GM18508 (cell line): Measurements from ENCODE around the gene ATP11A.
"Not testable (repeated sequence)": the region's sequence is repeated elsewhere in the genome, so short reads cannot be mapped to it uniquely, and the experiment has no call there.

ENCODE experiments used
- ATAC-seq: cut with Tn5 transposase; IDR thresholded peaks from one replicate; pipeline ENCODE4 v1.9.1; 2021; ENCODE audit warnings: moderate number of reproducible peaks; ENCODE audit not compliant: insufficient read depth, unreplicated experiment

Gene ATP11A

DNA sequence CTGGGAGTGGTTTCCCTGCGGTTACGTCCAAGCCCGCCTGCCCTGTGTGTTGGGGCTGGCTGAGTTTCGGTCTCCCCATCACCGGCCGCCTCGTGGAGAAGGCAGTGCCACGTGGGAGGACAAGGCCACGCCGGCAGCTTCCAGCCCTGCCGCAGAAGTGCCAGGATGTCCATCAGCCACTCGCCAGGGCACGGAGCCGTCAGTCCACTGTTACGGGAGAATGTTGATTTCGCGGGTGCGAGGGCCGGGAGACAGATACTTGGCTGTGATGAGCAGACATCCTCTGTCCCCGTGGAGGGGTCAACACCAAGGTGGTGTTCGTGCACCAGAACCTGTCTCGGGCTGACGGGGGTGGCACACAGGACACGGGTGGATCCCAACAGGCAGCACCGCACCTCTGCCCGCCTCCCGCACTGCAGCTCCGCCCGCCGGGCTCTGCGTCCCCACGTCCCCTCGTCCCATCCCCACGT is 192.8 kb downstream of the ATP11A start:
- ATAC-seq, result no peak

DNA sequence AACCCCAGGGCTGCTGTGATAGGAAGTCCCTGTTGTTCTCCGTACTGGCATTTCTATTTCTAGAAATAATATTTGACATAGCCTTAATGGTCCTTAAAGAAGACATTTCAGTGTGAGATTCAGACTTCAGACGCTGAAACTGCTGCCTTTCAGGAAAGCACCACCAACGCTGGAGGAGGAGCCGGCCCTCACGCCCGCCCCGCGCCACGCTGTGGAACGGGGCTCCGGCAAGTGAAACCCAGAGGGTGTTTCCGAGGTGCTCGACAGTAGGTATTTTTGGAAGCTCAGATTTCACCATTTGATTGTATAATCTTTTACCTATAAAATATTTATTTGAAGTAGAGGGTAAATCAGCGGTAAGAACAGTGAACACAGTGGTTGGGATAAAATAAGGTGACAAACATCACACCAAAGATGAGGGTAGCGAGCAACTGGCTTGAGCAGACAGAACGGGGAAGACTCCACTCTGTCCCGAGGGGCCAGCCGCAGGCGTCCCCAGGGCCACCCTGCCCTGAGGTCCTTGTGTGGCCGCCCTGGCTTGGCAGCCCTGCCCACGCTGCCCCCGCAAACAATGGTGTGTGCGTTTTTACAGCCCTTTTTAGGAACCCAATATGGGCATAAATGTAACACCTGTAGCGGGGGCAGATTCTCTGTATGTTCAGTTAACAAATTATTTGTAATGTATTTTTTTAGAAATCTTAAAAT is 193.6 kb downstream of the ATP11A start:
- no peak for ATAC-seq

DNA sequence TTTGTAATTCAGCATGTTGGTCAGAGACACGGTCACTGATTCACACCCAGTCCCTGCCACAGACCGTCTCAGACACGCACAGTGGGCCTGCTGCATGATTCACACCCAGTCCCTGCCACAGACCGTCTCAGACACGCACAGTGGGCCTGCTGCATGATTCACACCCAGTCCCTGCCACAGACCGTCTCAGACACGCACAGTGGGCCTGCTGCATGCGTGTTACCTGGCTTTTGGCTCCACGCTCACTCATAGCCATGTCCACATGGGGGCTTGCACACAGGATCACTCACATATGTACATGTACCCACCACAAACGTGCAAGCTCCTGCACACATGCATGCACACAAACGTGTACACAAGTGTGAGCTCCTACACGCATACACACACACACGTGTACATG is 194.9 kb downstream of the ATP11A start:
- ATAC-seq, result not testable (repeated sequence)

DNA sequence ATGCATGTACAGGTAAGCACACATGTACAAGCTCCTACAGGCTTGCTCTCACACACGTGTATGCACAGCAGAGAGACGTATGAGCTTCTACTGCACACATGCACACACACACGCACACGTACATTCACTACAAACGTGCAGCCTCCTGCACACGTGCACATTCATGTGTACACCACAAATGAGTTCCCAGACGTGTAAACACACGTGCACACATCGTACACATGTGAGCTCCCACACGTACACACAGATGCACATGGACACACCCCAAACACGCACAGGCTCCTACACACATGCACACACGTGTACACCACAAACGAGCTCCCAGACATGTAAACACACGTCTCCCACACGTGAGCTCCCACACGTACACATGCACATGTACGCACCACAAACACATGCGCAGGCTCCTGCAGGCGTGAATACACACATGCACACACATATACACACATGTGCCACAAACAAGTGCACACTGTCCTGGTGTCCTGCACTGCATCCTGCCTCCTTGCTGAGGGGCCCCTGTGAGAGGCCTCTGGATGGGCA is 195.5 kb downstream of the ATP11A start:
- ATAC-seq, result no peak

DNA sequence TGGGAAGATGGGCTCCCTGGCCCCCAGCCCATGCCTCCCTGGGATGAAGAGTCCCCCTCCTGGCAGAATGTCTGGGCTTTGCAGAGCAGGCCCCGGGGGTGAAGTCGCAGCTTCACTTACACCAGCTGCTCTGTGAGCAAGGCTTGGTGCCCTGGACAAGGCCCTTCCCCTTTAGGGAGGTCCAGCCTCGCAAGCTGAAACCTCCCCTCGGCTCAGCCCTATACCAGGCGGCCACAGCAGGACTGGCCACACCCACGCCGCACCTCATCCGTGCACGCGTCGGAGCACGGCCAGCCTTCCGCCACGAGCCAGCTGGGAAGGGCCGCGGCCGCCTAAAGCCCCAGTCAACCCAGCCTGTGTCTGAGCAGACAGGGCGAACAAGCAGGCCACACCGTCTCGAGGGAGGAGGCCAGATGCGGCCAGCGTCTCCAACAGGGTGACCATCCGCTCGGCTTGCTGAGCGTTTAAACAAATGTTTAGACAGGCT is 196.0 kb downstream of the ATP11A start:
- no peak for ATAC-seq

DNA sequence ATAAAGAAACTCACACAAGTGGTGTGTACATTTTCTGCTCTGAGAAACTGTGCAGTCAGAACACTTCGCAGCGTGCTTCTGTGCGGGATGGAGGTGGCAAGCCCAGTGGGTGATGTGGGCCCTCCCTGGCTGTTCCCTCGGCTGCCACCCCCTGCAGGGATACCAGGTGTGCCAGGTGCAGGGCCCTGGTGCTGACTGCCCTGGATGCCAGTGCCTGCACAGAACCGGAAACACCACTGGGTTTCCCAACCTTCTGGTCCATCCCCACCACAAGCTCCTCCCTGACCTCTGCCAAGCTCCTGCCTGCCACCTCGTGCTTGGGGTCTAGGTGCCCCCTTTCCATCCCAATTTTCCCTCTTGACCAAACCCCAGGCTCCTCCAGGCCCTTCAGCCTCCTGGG is 197.3 kb downstream of the ATP11A start:
- no peak for ATAC-seq

DNA sequence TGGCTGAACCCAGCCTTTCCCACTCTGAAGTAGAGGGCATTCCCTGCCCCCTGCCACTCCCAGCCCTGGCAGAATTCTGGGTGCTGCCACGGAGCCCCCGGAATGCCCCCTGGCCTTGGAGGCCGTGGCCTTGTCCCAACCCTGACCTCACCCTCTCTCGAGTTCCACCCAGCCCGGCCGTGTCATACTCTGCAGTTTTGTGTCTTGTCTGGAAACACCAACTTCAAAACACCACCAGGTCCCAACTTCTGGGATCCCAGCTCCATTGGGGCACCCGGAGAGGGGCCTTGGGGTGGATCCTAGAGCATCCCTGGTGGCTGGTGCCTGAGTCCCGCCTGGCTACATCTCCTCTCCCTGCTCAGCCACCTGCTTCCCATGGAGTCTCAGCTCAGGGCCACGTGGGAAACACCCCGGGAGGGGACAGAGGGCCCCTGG is 197.7 kb downstream of the ATP11A start:
- no peak for ATAC-seq

DNA sequence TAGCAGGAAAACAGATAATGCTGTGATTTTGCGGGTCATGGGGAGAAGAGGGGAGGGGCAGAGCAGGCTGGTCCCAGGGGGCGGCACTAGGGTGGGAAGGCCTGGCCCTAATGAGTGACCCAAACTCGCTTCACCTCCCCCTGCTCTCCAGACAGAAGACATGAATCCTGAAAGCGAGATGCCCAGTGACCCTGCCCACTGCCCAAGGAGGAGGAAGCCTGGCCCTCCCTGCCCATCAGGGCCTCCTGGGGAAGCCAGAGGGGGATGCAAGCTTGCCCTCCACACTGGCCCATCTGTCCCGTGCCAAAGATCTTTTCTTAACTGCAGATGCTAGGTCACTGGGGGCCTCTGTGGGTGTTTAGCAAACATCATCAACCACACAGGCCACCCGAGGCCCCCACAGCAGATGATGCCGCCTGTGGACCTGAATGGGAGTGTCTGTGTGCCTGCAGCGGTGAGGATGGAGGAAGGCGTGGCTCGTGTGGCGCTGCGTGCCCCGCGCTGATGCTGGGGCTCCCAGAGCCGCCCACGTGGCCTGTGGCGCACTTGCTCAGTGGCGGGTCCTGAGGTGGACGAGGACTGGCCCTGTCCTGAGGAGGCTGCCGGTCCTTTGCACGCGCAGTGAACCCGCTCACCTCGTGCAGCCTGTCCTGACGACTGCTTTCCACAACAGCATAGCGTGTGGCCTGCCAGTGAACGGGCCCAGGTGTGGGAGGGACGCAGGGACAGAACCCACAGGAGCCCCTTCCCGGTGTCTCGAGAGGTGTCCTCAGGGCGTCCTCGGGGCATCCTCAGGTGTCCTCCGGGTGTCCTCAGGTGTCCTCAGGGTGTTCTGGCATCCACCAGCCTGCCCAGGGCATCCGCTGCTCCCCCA is 198.6 kb downstream of the ATP11A start:
- no peak for ATAC-seq

DNA sequence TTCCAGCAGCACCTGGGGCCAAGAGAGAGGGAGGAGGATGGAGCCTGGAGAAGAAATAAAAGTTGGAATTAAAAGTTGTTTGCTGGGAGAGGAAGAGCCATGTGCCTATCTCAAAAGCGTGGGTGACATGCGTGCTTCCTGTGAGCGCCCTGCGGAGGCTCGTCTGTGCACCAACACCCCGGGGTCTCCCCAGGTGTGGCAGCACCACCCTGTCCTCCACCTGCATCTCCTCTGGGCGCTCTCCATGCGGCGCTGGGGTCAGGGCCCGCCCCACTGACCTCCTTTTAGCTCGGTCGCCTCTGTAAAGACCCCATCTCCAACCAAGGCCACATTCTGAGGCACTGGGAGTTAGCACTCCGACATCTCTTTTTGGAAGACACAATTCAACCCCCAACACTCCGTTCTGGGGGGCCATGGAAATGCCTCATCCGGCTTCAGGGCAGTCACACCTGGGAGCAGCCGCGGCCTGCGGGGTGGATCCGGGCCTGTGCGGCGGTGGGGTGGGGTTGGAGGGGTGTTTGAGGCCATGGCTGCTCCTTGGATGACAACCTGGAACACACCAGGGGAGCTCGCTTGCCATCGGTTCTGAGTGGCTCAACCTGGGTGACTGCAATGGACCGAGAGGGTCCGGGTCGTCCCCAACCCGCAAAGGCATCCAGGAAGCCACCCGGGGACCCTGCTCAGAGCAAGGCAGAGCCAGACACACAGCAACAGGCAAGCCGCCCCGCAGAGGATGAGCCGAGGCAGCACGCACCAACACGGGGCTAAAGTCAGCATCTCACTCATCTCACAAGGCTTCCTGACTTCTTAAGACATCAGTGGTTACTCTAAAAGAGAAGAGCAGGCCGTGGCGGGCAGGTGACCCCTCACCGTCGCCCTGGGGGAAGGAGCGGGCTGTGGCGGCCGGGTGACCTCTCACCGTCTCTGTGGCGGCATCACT is 199.8 kb downstream of the ATP11A start:
- ATAC-seq, result no peak

DNA sequence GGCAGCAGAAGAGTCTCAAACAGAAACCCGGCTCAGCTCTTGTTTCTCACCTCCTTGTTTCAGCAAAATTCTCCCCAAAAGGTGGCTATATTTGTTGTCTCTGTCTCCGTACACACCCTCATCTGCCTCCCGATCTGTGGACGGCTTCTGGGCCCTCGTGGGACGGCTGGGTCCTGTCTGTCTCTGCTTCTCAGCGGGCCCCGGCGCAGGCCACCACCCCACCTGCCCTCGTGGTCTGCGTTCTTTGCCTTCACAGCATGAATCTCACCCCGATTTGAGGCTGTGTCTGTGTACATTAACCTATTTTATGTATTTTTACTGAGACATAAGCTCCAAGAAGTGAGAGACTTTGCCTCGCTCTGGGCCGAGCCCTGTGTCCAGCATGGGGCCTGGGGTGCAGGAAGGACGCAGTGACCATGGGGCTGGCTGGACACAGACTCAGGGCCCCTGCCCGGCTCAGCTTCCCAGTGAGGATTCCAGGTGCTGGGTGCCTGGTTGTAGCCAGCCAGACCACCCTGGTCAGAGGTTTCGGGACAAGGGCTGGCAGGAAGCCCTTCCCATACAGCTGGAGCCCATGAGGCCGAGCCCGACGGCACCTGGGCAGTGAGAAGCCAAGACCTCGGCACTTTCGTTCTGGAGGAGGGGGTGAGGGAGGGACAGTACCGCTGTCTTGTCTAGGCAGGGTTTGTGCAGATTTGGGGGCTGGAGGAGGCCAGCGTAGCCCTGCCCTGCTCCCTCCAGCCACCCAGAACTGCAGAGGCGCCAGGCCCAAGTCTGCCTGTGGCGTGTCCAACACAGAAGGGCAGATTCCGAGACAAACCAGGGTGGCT is 200.7 kb downstream of the ATP11A start:
- ATAC-seq, result no peak

DNA sequence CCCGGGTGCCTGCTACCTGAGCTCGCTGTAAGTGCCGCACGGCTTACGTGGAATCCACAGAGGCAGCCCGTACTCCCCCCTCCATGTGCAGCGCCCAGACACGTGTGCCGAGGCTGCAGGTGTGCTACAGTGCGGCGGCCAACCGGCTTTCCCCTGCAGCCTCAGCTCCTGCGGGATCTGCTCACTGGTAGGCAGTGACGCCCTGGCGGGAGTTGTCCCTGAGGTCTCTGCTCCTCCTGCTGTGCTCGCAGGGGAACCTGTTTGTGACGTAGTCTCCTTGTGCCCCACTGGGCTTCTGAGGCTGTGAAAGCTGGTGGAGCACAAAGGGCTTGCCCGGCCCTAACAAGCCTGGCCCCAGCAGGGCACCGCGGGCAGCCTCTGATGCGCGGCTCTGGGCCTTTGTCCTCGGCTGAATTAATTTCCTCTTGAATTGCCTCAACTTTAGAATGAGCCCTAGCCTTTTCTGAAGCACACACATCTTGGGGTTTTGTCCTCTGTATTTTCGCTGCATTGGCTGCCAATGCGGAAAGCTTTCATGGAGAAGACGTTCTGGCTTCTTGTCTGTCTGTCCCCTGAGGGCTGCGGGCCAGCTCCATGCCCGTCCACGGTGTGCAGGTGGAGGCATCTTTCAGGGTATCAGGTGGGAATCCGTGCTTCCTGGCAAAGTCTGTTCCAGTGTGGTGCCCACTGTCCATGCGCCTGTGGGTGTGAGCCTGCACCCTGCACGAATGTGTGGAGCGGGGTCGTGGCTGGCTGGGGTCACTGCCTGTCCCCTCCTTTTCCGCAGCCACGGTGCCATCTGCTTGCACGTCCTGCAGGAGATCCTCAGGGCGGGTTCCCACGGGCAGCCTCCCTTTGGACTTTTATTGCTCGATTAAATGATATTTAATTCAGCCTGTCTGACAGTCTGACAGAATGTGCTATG is 201.9 kb downstream of the ATP11A start:
- ATAC-seq, result no peak

DNA sequence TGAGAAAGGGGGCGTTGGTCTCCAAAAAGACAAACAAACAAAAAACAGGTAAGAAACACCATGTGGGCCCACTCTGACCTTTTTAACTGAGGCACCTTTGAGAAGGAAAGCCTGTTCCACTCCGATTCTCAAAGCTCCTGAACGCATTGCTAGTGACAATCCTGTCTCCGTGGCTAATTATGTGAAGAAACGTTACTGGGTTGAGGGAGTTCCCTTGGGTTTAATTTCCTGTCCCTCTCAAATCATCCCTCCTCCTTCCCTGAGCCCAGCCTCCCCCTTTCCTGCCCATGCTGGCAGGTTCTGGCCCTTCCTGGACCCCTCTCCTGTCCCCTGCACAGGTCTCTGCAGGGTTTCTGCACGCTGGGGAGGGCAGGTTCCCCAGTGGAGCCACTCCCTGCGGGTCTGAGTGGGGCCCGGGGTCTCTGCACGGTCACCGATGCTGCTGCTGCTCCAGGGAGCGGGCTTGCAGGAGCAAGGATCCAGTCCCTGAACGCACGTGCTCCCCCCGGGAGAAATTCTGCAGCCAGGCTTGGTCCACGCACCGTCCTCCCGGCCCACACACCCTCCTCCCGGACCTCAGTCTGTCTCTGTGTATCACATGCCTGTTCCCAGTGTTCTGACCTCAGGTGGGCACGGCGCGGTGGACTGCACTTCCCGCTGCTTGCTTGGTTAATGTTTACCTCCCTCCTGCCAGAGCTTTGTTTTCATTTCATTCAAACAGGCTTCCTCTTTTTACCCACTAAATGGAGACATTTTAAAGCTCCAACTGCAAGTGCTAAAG is 202.8 kb downstream of the ATP11A start:
- no peak for ATAC-seq

DNA sequence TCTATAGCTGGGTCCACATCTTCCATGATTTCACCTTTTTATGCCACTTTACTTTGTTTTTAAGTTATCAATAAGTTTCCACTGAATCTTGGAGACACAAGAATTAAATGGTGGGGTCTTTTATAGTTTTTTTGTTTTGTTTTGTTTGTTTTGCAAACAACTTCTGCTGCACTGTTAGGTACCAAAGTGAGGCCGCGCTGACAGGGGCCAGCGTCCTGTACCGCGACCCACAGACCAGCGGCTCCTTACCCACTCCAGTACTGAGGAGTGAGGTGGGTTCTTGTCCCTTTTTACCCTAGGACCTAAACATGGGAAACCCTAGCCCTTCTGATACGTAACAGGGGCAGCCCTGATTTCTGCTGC is 203.3 kb downstream of the ATP11A start:
- no peak for ATAC-seq

DNA sequence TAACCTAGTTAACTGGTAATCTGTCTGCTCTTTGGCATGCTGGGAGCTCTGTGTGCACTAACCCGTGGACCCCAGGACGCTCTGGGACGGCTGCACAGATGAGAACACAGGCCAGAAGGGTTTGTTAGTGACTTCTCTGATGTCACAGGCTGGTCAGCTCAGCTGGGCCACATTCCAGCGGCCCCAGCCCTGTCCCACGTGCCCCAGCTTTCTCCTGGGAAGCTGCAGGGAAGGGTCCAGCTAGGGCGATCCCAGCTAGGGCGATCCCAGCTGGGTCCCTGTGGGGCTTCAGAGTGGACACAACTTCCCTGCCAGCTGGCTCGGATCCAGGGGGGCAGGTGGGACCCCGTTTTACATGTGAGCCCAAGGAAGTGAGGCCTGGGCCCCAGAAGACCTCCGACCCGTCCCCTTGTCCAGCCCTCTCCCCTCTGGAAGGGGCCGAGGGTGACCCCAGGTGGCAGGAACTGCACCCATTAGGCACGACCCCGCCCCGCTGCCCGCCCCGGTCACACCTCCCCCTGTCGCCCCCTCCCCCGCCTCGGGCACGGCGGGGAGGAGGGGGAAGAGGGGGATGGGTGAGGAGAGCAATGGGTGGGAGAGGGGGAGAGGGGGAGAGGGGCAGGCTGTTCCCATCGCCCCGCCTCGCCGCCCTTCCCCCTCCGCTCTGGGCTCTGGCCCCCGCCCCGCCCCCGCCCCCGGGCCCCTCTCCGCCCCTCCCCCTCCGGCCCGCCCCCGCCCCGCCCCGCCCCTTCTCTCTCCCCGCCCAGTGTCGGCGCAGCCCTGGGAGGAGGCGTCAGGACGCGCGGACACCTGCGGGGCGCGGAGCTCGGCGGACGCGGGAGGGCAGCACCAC is 204.0 kb downstream of the ATP11A start:
- no peak for ATAC-seq

DNA sequence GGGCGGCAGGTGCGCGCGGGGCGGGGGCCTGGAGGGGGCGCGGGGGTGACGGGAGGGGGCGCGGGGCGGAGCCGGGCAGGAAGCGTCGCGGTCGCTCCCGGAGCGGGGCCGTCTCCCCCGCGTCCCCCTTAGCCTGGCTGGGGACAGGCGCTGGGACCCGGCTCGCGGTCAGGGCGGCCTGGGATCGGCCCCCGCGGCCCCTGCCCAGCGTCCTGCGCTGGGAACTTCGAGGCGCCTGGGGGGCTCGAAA is 204.5 kb downstream of the ATP11A start:
- ATAC-seq, result no peak

DNA sequence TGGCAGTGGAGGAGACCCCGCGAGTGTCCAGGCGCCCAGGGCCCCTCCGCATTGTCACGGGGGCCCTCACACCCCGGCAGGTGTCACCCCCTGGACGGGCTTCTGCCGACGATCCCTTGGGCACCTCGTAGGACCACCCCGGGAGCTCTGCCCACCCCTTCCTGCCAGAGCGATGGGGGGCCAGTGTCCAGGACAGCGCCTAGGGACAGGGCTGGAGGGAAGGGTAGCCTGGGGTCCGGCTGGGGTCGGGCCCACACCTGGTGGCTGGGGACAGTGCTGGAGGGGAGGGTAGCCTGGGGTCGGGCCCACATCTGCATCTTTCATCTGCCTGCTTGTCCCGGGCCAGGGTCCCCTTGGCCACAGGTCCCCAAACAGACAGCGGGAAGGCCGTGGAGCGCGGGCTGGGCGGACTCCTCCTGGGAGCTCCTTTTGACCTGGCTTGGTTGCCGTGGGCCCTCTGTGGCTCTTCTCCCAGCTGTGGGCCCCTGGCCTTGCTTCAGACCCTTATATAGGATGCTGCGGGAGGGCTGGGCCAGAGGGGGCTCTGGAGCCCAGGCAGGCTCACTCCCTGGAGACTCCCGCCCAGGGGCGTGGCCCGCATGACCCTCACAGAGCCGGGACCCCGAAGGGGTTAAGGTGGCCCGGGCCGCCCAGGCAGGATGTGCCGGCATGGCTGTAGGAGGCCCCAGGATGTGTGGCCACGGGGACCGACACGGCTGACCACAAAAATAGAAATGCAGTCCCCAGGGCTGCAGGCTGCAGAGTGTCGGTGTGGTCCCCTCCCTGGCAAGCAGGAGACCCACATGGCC is 205.0 kb downstream of the ATP11A start:
- no peak for ATAC-seq
